K562 (cell line): ENCODE data around the gene PPP1CA. TPM values are rescaled to one million over a fixed set of nuclear protein-coding genes. Genes with fewer than 3 reads are reported as not detected.
A peak's percentile ranks its signal among the peaks of the same experiment; 100 is the strongest.

Experiments
- CHD4 ChIP-seq: fragments of 200-600 bp; sonication (generic); IDR thresholded peaks from 3 replicates; pipeline ENCODE4 v1.6.1; 2012; ENCODE audit warnings: low read depth, mild to moderate bottlenecking, mixed read lengths, low read length, inconsistent platforms; ENCODE audit not compliant: insufficient read depth, insufficient replicate concordance, poor library complexity, severe bottlenecking
- ELK3 ChIP-seq: fragments of 450-650 bp; formaldehyde crosslinking; IDR thresholded peaks from 2 replicates; pipeline ENCODE4 v1.4.0; 2020; ENCODE audit warnings: mild to moderate bottlenecking
- ETS2 ChIP-seq: IDR thresholded peaks from 2 replicates; pipeline ENCODE4 v1.6.1; 2016; ENCODE audit warnings: borderline replicate concordance, missing genetic modification characterization, mild to moderate bottlenecking, moderate library complexity, missing compliant biosample characterization; ENCODE audit not compliant: poor library complexity, severe bottlenecking
- FOXJ2 ChIP-seq: fragments of 200-800 bp; sonication (Bioruptor generic); IDR thresholded peaks from 2 replicates; pipeline ENCODE4 v1.6.1; 2016; ENCODE audit warnings: missing genetic modification characterization, missing compliant biosample characterization
- HEY1 ChIP-seq: fragments of 250-450 bp; sonication (Bioruptor Pico); IDR thresholded peaks from 2 replicates; pipeline ENCODE4 v1.5.0; 2020; ENCODE audit warnings: mild to moderate bottlenecking, moderate library complexity, borderline replicate concordance
- ILK ChIP-seq: fragments of 450-650 bp; IDR thresholded peaks from 2 replicates; pipeline ENCODE4 v1.6.1; 2016; ENCODE audit warnings: missing genetic modification characterization, low read depth, mild to moderate bottlenecking, missing compliant biosample characterization, moderate library complexity, borderline replicate concordance
- JUNB ChIP-seq: fragments of 450-650 bp; formaldehyde crosslinking; conservative IDR thresholded peaks from 2 replicates; pipeline ENCODE4 v1.4.0; 2020; ENCODE audit warnings: mild to moderate bottlenecking
- KLF16 ChIP-seq: IDR thresholded peaks from 2 replicates; pipeline ENCODE4 v1.6.1; 2016; ENCODE audit warnings: antibody characterized with exemption
- MEF2D ChIP-seq: conservative IDR thresholded peaks from 2 replicates; pipeline ENCODE4 v1.6.1; 2016; ENCODE audit warnings: low read depth, missing genetic modification characterization, missing compliant biosample characterization
- NR3C1 ChIP-seq: sonication (generic); formaldehyde crosslinking; IDR thresholded peaks from 2 replicates; pipeline ENCODE4 v1.8.1; 2022; ENCODE audit warnings: missing genetic modification reagents
- NR4A1 ChIP-seq, 2 experiments: fragments of 250-450 bp in 1 of 2; fragments of 450-650 bp in 1 of 2; sonication (Bioruptor Pico) in 1 of 2; IDR thresholded peaks; 2 replicates each; pipeline versions ENCODE4 v1.4.0 to v1.6.1; 2016 to 2020; ENCODE audit warnings: mild to moderate bottlenecking in 2 of 2, missing compliant biosample characterization in 1 of 2, missing genetic modification characterization in 1 of 2, moderate library complexity in 1 of 2
- NUFIP1 ChIP-seq: fragments of 450-650 bp; IDR thresholded peaks from 2 replicates; pipeline ENCODE4 v1.6.1; 2018; ENCODE audit not compliant: partially characterized antibody
- POU5F1 ChIP-seq: fragments of 150-350 bp; IDR thresholded peaks from 2 replicates; pipeline ENCODE4 v1.6.1; 2014; ENCODE audit warnings: borderline replicate concordance, low read length, low read depth, mild to moderate bottlenecking; ENCODE audit not compliant: partially characterized antibody
- SMAD1 ChIP-seq: fragments of 150-350 bp; IDR thresholded peaks from 2 replicates; pipeline ENCODE4 v1.6.1; 2014; ENCODE audit warnings: low read length, low read depth; ENCODE audit not compliant: partially characterized antibody
- U2AF1 ChIP-seq: fragments of 200-400 bp; formaldehyde crosslinking; optimal IDR thresholded peaks from 2 replicates; pipeline ENCODE3; 2017; ENCODE audit warnings: mild to moderate bottlenecking, low read depth, low read length, moderate library complexity
- VEZF1 ChIP-seq: fragments of 200-800 bp; sonication (Bioruptor generic); IDR thresholded peaks from 2 replicates; pipeline ENCODE4 v1.6.1; 2017; ENCODE audit warnings: missing genetic modification characterization, missing compliant biosample characterization
- ZBTB11 ChIP-seq, 3 experiments: fragments of 200-800 bp in 1 of 3; fragments of 250-450 bp in 1 of 3; fragments of 450-650 bp in 1 of 3; sonication (Bioruptor Pico) in 1 of 3; sonication (Bioruptor generic) in 1 of 3; formaldehyde crosslinking in 1 of 3; IDR thresholded peaks; 2 replicates each; pipeline versions ENCODE4 v1.6.1 to v1.8.0; 2016 to 2022; ENCODE audit warnings: mild to moderate bottlenecking in 2 of 3, missing genetic modification characterization in 2 of 3, missing compliant biosample characterization in 1 of 3, moderate library complexity in 1 of 3
- ZKSCAN8 ChIP-seq: fragments of 200-800 bp; sonication (Bioruptor generic); IDR thresholded peaks from 2 replicates; pipeline ENCODE4 v1.6.1; 2016; ENCODE audit warnings: missing genetic modification characterization, missing compliant biosample characterization
- ZNF280B ChIP-seq: fragments of 250-450 bp; sonication (Bioruptor Pico); IDR thresholded peaks from 2 replicates; pipeline ENCODE4 v1.5.1; 2021; ENCODE audit warnings: mild to moderate bottlenecking
- polyA plus RNA-seq, 8 experiments: library from polyadenylated mRNA; depleted of rRNA in 4 of 8; stranded (reverse) in 5 of 8; unstranded in 3 of 8; fragments of >200 nt; fragmentation: Nextera tagmentation in 2 of 8; fragmentation: Illumina TruSeq in 1 of 8; extraction: Ambion mirVana in 2 of 8; extraction: Trizol in 1 of 8; gene quantifications; 2 replicates each; pipeline versions ENCODE4 v1.2.1 to v1.2.3, GENCODE V29; 2011 to 2014; ENCODE audit warnings: inconsistent platforms in 1 of 8, missing spikeins in 1 of 8
- total RNA-seq, 7 experiments: library from RNA; depleted of rRNA in 6 of 7; stranded (reverse); fragments of >200 nt in 6 of 7; fragmentation: Illumina TruSeq in 2 of 7; extraction: Trizol in 2 of 7; gene quantifications; 2 replicates each; pipeline versions ENCODE4 v1.2.1 to v1.2.3, GENCODE V29; 2011 to 2021; ENCODE audit warnings: low replicate concordance in 1 of 7

The PPP1CA gene
- total and polyA plus RNA-seq, 9 of the 15 experiments (the other 6 are each of a cell fraction or from before 2014, with no cell fraction given), result 18.2 to 242 (median 188) TPM

- TF ChIP-seq ZNF280B (CRISPR knock-in tag), result no peak
- TF ChIP-seq KLF16, result peak; percentile 29; the same call in 1 of the 2 replicates
- TF ChIP-seq U2AF1, result no peak
- TF ChIP-seq ZBTB11 (CRISPR knock-in tag; IDR thresholded peaks at IDR 0.05), result no peak
- no peak for TF ChIP-seq SMAD1
- no peak for TF ChIP-seq POU5F1
- no peak for TF ChIP-seq ETS2
- TF ChIP-seq NUFIP1, result no peak
- no peak for TF ChIP-seq ZKSCAN8 (CRISPR knock-in tag)
- no peak for TF ChIP-seq NR4A1 (CRISPR knock-in tag; IDR thresholded peaks at IDR 0.05)
- no peak for TF ChIP-seq NR4A1 (tag; IDR thresholded peaks at IDR 0.05)
- TF ChIP-seq JUNB, result no peak
- no peak for TF ChIP-seq MEF2D
- no peak for TF ChIP-seq NR3C1 (CRISPR knock-in tag)
- no peak for TF ChIP-seq CHD4
- no peak for TF ChIP-seq FOXJ2 (tag)
- no peak for TF ChIP-seq ELK3 (CRISPR knock-in tag)
- TF ChIP-seq HEY1, result no peak
- TF ChIP-seq ILK (tag), result no peak
- no peak; the same call in 1 of the 2 replicates for TF ChIP-seq VEZF1 (CRISPR knock-in tag)
Measured at GRCh38 chr11:67436459-67437081, 34.9 kb upstream of the PPP1CA start (continued).
